Stomach smooth muscle (tissue), 2 donors: Measurements from ENCODE around the gene JAM3.
A peak's percentile ranks its signal among the peaks of the same experiment; 100 is the strongest.

Experiments
- H3K27ac ChIP-seq: one replicate; pipeline ENCODE4 v1.7.0; 2013; ENCODE audit warnings: mild to moderate bottlenecking, low read length, inconsistent platforms
- H3K27me3 ChIP-seq, 2 donors: one replicate each; pipeline ENCODE4 v1.7.0; 2013; ENCODE audit warnings: low read length in 2 of 2; ENCODE audit not compliant: insufficient read depth in 2 of 2, control insufficient read depth in 1 of 2
- H3K36me3 ChIP-seq, 2 donors: one replicate each; pipeline ENCODE4 v1.7.0; 2013; ENCODE audit warnings: low read length in 2 of 2; ENCODE audit not compliant: control insufficient read depth in 2 of 2, insufficient read depth in 2 of 2
- H3K4me1 ChIP-seq: one replicate; pipeline ENCODE4 v1.7.0; 2013; ENCODE audit warnings: low read length; ENCODE audit not compliant: control insufficient read depth, insufficient read depth
- H3K4me3 ChIP-seq, 2 donors: one replicate each; pipeline ENCODE4 v1.7.0; 2013; ENCODE audit warnings: low read length in 2 of 2
- H3K9ac ChIP-seq, 2 donors: one replicate each; pipeline ENCODE4 v1.7.0; 2013; ENCODE audit warnings: low read length in 2 of 2, mild to moderate bottlenecking in 1 of 2
- H3K9me3 ChIP-seq, 2 donors: one replicate each; pipeline ENCODE4 v1.7.0; 2013; ENCODE audit warnings: low read length in 2 of 2; ENCODE audit not compliant: control insufficient read depth in 2 of 2
- donor health status: healthy.
- donor health status: Pancreatic carcinoma.

The JAM3 gene

GRCh38 chr11:134065381-134065780 is 3.5 kb upstream of the JAM3 start:
- Histone ChIP-seq H3K27me3 (no peaks in the 10 kb centered on the region), H3K4me1 (peaks cover 9% of the 10 kb centered on the region), H3K9me3 (no peaks in the 10 kb centered on the region), H3K4me3 (no peak overlapping the region), H3K9ac (no peak overlapping the region), H3K36me3 (no peaks in the 10 kb centered on the region), H3K27ac (no peak overlapping the region)

- Histone ChIP-seq H3K4me1 (peaks cover 9% of the 10 kb centered on the region), H3K4me3 (no peak overlapping the region), H3K9ac (no peak overlapping the region), H3K9me3 (no peaks in the 10 kb centered on the region), H3K36me3 (no peaks in the 10 kb centered on the region), H3K27me3 (no peaks in the 10 kb centered on the region), H3K27ac (no peak overlapping the region)
Measured at GRCh38 chr11:134066943-134067885, 1.7 kb upstream of the JAM3 start.

DNA sequence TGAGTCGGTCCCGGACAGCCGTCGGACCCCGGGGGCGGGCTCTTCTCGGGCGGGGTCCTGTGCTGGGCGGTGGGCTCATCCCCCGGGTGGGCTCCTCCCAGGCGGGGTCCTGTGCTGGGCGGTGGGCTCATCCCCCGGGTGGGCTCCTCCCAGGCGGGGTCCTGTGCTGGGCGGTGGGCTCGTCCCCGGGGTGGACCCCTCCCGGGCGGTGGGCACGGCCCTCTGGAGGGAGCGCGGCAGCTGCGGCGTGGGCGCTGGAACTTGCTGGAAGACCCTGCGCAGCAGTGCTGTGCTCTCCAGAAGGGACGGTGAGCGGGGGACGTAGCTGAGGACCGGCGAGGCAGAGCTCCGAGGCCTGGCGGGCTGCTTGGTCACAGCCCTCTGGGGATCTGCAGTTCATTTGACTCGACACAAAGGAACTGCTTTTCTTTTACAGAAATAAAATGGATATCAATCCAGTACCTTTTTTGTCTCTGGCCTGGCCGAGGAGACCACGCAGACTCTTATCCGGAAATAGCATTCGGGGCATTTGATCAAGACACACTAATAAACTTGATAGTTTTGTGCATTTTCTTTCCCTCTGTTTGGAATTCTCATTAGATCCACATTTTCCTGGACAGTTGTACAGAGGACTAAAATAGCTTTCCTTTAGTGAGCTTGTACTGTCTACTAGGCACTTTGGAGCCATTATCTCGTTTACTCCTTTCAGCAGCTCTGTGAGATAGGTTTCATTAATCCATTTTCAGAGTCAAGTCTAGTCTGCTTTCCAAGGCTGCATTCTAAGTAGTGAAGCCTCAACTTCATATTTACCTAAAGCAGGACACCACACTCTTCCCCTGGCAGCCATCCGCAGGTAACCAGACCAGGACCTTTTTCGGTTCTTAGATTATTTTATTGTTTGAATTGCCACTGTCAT is 812 bp downstream of the JAM3 start:
- Histone ChIP-seq H3K4me3 (peak overlapping the region; percentile 83 to 87), H3K4me1 (peaks cover 13% of the 10 kb centered on the region), H3K27ac (peak overlapping the region; percentile 73), H3K36me3 (no peaks in the 10 kb centered on the region), H3K9ac (peak overlapping the region; percentile 55 to 63), H3K9me3 (no peaks in the 10 kb centered on the region), H3K27me3 (no peaks in the 10 kb centered on the region)

- no peaks in the 10 kb centered on the region for H3K27me3 ChIP-seq
- peak overlapping the region in 1 of 2 donors; percentile 87 for H3K4me3 ChIP-seq
- peak overlapping the region in 1 of 2 donors; percentile 42 for H3K9ac ChIP-seq
- H3K36me3 ChIP-seq = no peaks in the 10 kb centered on the region
- no peaks in the 10 kb centered on the region for H3K9me3 ChIP-seq
- peaks cover 13% of the 10 kb centered on the region for H3K4me1 ChIP-seq
- peak overlapping the region; percentile 73 for H3K27ac ChIP-seq
Measured at GRCh38 chr11:134070342-134070845, 1.5 kb downstream of the JAM3 start.

DNA sequence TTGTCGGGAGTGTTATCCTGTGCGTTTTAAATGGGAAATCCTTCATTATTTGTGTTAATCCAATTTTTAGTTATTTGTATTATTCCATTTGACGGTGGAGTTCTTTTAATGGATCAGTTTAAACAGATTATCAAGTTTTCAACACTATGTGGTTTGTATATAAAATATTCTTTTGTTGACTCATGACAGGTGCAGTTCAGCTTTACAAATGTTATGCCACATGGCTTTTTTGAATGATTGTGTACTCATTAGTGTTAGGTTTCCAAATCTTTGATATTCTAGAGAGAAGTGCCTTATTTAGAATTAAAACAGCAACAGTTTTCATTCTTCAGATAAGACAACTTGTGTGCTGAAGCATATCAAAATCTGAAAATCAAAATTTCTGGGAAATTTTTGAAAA is 2.4 kb downstream of the JAM3 start:
- H3K4me1 ChIP-seq = peaks cover 13% of the 10 kb centered on the region
- no peaks in the 10 kb centered on the region for H3K27me3 ChIP-seq
- H3K27ac ChIP-seq = no peak overlapping the region
- H3K9me3 ChIP-seq = no peaks in the 10 kb centered on the region
- H3K9ac ChIP-seq = no peak overlapping the region
- H3K4me3 ChIP-seq = no peak overlapping the region
- H3K36me3 ChIP-seq = no peaks in the 10 kb centered on the region

DNA sequence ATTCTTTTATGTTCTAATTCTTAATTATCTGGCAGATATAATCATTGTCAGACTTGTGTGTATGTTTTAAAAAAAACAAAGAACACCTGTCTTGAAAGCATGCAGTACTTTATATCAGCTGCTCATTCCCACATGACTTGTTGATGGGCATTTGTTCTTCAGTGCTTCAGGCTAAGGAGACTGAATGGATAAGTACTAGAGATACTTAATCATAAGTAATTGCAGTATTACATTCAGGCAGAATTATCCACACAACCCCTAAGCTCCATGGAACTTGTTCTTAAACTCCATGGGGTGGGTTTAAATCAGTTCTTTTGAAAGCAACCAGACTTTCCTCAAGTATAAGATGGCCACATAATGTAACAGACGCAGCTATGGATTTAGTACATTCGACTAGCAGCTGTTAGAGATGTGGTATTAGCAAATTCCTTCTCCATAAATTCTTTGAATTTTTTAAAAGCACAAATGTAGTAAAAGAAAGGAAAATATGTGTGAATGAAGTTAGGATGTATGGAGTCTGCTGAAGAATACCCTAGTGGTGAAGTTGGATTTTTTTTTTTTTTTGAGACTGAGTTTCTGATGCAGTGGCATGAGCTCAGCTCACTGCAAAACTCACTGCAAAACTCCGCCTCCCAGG is 3.0 kb downstream of the JAM3 start:
- Histone ChIP-seq H3K9ac (no peak overlapping the region), H3K27me3 (no peaks in the 10 kb centered on the region), H3K27ac (no peak overlapping the region), H3K4me3 (no peak overlapping the region), H3K4me1 (peaks cover 13% of the 10 kb centered on the region), H3K9me3 (no peaks in the 10 kb centered on the region), H3K36me3 (no peaks in the 10 kb centered on the region)

GRCh38 chr11:134072844-134073243 is 4.0 kb downstream of the JAM3 start:
- no peaks in the 10 kb centered on the region for H3K27me3 ChIP-seq
- peaks cover 13% of the 10 kb centered on the region for H3K4me1 ChIP-seq
- no peaks in the 10 kb centered on the region for H3K9me3 ChIP-seq
- H3K27ac ChIP-seq = no peak overlapping the region
- no peak overlapping the region for H3K4me3 ChIP-seq
- H3K36me3 ChIP-seq = no peaks in the 10 kb centered on the region
- no peak overlapping the region for H3K9ac ChIP-seq

- H3K36me3 ChIP-seq = no peaks in the 10 kb centered on the region
- no peaks in the 10 kb centered on the region for H3K9me3 ChIP-seq
- no peak overlapping the region for H3K9ac ChIP-seq
- H3K4me1 ChIP-seq = peaks cover 13% of the 10 kb centered on the region
- no peak overlapping the region for H3K27ac ChIP-seq
- no peaks in the 10 kb centered on the region for H3K27me3 ChIP-seq
- H3K4me3 ChIP-seq = no peak overlapping the region
Measured at GRCh38 chr11:134074346-134074745, 5.5 kb downstream of the JAM3 start.

DNA sequence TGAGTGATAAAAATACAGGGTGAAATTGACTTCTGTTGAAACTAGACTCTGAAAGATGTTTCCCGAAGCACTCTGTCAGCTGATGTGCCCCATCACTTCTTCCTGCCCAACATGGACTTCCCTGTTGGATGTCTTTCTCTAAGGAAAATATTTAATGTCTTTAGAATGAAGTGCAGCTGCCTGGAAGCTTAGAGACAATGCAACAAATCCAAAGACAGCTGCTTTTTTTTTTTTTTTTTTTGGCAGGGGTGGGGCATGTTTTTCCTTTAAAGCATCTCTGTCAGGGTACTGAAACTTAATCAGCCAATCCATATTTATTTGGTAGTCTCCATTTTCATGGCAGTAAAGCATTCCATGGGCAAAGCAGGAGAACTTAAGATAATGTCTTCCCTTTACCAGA is 5.9 kb downstream of the JAM3 start:
- peaks cover 9% of the 10 kb centered on the region for H3K4me1 ChIP-seq
- no peak overlapping the region for H3K27ac ChIP-seq
- H3K9ac ChIP-seq = no peak overlapping the region
- H3K9me3 ChIP-seq = no peaks in the 10 kb centered on the region
- no peaks in the 10 kb centered on the region for H3K27me3 ChIP-seq
- no peak overlapping the region for H3K4me3 ChIP-seq
- H3K36me3 ChIP-seq = no peaks in the 10 kb centered on the region

DNA sequence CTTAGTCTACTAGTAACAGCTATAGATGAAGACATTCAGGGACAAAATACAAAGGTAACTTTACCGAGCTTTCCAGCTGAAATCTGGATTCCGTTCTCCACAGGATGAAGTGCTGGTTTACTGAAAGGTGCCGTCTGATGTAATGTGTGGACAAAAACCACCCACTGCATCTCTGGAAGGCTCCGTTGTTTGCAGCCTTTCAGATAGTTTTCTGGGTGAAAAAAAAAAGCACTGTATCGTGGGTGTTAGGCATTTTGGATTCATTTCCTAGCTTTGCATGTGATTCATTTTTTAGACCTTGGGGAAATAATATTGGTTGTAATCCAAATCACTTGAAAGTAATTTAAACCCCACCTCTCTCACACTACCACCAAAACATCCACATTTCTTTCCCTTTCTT is 10.4 kb downstream of the JAM3 start:
- Histone ChIP-seq H3K9ac (no peak overlapping the region), H3K4me3 (no peak overlapping the region), H3K4me1 (no peaks in the 10 kb centered on the region), H3K9me3 (no peaks in the 10 kb centered on the region), H3K27ac (no peak overlapping the region), H3K27me3 (no peaks in the 10 kb centered on the region), H3K36me3 (no peaks in the 10 kb centered on the region)
